Testis (tissue), 3 donors: Measurements from ENCODE around the gene UGT1A5. TPM values are rescaled to one million over a fixed set of nuclear protein-coding genes. Genes with fewer than 3 reads are reported as not detected.

Source experiments
- DNase-seq: peaks from one replicate; pipeline ENCODE4 v3.0.0-alpha.2; 2019
- H3K27ac ChIP-seq, 2 donors: fragments of 200-600 bp; sonication (generic); one replicate each; pipeline ENCODE4 v1.5.1; 2019
- H3K27me3 ChIP-seq: fragments of 200-600 bp; sonication (generic); one replicate; pipeline ENCODE4 v1.5.1; 2019
- H3K36me3 ChIP-seq: fragments of 200-600 bp; sonication (generic); one replicate; pipeline ENCODE4 v1.5.1; 2017; ENCODE audit warnings: low read depth; ENCODE audit errors: missing control alignments
- H3K4me1 ChIP-seq: fragments of 200-600 bp; sonication (generic); one replicate; pipeline ENCODE4 v1.5.1; 2019
- H3K4me3 ChIP-seq, 2 donors: fragments of 200-600 bp; sonication (generic); one replicate each; pipeline ENCODE4 v1.5.1; 2017 to 2019
- H3K9me3 ChIP-seq: fragments of 200-600 bp; sonication (generic); one replicate; pipeline ENCODE4 v1.5.1; 2017
- CTCF ChIP-seq, 3 experiments: fragments of 450-650 bp in 2 of 3; fragments of 200-600 bp in 1 of 3; sonication (generic) in 1 of 3; IDR thresholded peaks; one replicate each; pipeline ENCODE4 v1.5.1; 2016 to 2019; ENCODE audit warnings: antibody characterized with exemption in 3 of 3, mild to moderate bottlenecking in 2 of 3, moderate library complexity in 1 of 3
- POLR2A ChIP-seq: fragments of 450-650 bp; IDR thresholded peaks from one replicate; pipeline ENCODE4 v1.6.1; 2017; ENCODE audit warnings: antibody characterized with exemption, mild to moderate bottlenecking, moderate library complexity
- WGBS, 2 donors: methylation state at CpG; one replicate each; pipeline ENCODE4 v1.1.5; 2018; 5-methylcytosine and 5-hydroxymethylcytosine counted together
- intact Hi-C: fragments of 100-400 bp; cut with DNase I; formaldehyde crosslinking; loops from one replicate; pipeline ENCODE4 v1.15.1; 2023; ENCODE audit warnings: low total_unique reads
- polyA plus RNA-seq: library from polyadenylated mRNA; stranded (reverse); fragments of 350-450 nt; fragmentation: Illumina TruSeq; extraction: RNeasy Lipid Tissue Mini Kit (QIAGEN cat#74804); gene quantifications from one replicate; pipeline ENCODE4 v1.2.3, GENCODE V29; 2014; ENCODE audit warnings: low read depth, low replicate concordance; ENCODE audit not compliant: insufficient read depth
- total RNA-seq, 2 donors: library from RNA; depleted of rRNA; stranded (reverse); fragments of >200 nt; gene quantifications; one replicate each; pipeline ENCODE4 v1.2.3, GENCODE V29; 2016

Gene UGT1A5
- total and polyA plus RNA-seq, 3 donors from 2014 or later: 0.16 TPM; not detected in 2

GRCh38 chr2:233801357-233802131 is 88.8 kb downstream of the UGT1A5 start:
- Histone ChIP-seq H3K36me3 (no peaks in the 10 kb centered on the region), H3K27ac (no peak overlapping the region), H3K4me3 (no peak overlapping the region), H3K4me1 (no peaks in the 10 kb centered on the region), H3K27me3 (no peaks in the 10 kb centered on the region), H3K9me3 (no peaks in the 10 kb centered on the region)
- peak; percentile 6 for DNase-seq
- 71 to 85% methylated on average over 9 of the region's 9 CpGs for WGBS, 2 donors
- no peak for TF ChIP-seq POLR2A
- no peak for TF ChIP-seq CTCF (IDR thresholded peaks at IDR 0.05)
- intact Hi-C loops: no loop called here

- 74 to 77% methylated on average over 3 of the region's 3 CpGs for WGBS, 2 donors
- intact Hi-C loops: no loop called here
Measured at GRCh38 chr2:233802132-233802815, 89.6 kb downstream of the UGT1A5 start.

GRCh38 chr2:233803292-233803911 is 90.7 kb downstream of the UGT1A5 start:
- WGBS, 2 donors: 81 to 89% methylated on average over 1 to 2 of the region's 2 CpGs
- Histone ChIP-seq H3K36me3 (no peaks in the 10 kb centered on the region), H3K4me1 (no peaks in the 10 kb centered on the region), H3K27ac (no peak overlapping the region), H3K9me3 (no peaks in the 10 kb centered on the region), H3K4me3 (no peak overlapping the region), H3K27me3 (no peaks in the 10 kb centered on the region)
- TF ChIP-seq CTCF (IDR thresholded peaks at IDR 0.05): no peak
- no peak for TF ChIP-seq POLR2A
- DNase-seq: peak; percentile 9
- intact Hi-C loops: no loop called here

More at GRCh38 chr2:233802132-233802815, 89.6 kb downstream of the UGT1A5 start:
- H3K4me1 ChIP-seq: no peaks in the 10 kb centered on the region
- DNase-seq: peak; percentile 9
- TF ChIP-seq CTCF (IDR thresholded peaks at IDR 0.05) (no peak), POLR2A (no peak)
- H3K36me3 ChIP-seq: no peaks in the 10 kb centered on the region
- no peaks in the 10 kb centered on the region for H3K27me3 ChIP-seq
- no peaks in the 10 kb centered on the region for H3K9me3 ChIP-seq
- H3K4me3 ChIP-seq: no peak overlapping the region
- H3K27ac ChIP-seq: no peak overlapping the region

GRCh38 chr2:233803994-233804393 is 91.3 kb downstream of the UGT1A5 start:
- H3K27ac ChIP-seq: no peak overlapping the region
- H3K9me3 ChIP-seq: no peaks in the 10 kb centered on the region
- DNase-seq: peak; percentile 9
- no peaks in the 10 kb centered on the region for H3K4me1 ChIP-seq
- no peaks in the 10 kb centered on the region for H3K27me3 ChIP-seq
- WGBS, 2 donors: 56 to 71% methylated on average over 4 to 8 of the region's 8 CpGs
- no peak for TF ChIP-seq POLR2A
- TF ChIP-seq CTCF (IDR thresholded peaks at IDR 0.05): no peak
- intact Hi-C loops: no loop called here
- no peaks in the 10 kb centered on the region for H3K36me3 ChIP-seq
- H3K4me3 ChIP-seq: no peak overlapping the region
